Prostate gland (tissue), 2 donors: ENCODE data around the gene ODAPH. TPM values are rescaled to one million over a fixed set of nuclear protein-coding genes. Genes with fewer than 3 reads are reported as not detected.

Experiments
- DNase-seq: peaks from one replicate; pipeline ENCODE4 v3.0.0-alpha.2; 2019; ENCODE audit warnings: low spot score
- H3K27ac ChIP-seq, 2 donors: fragments of 200-600 bp; sonication (generic); 2 replicates each; pipeline ENCODE4 v1.5.1; 2017 to 2019
- H3K27me3 ChIP-seq: fragments of 200-600 bp; sonication (generic); replicated peaks from 2 replicates; pipeline ENCODE4 v1.5.1; 2019; ENCODE audit not compliant: insufficient read depth
- H3K36me3 ChIP-seq, 2 donors: fragments of 200-600 bp; sonication (generic); 1 replicate in 1 of 2; 2 replicates in 1 of 2; pipeline versions ENCODE4 v1.5.1 to v1.8.1; 2017 to 2019
- H3K4me1 ChIP-seq: fragments of 200-600 bp; sonication (generic); replicated peaks from 2 replicates; pipeline ENCODE4 v1.5.1; 2019
- H3K4me3 ChIP-seq, 2 donors: fragments of 200-600 bp; sonication (generic); 2 replicates each; pipeline ENCODE4 v1.5.1; 2017 to 2019
- H3K9me3 ChIP-seq: fragments of 200-600 bp; sonication (generic); 2 replicates; pipeline ENCODE4 v1.5.1; 2017
- POLR2A ChIP-seq: fragments of 450-650 bp; IDR thresholded peaks from one replicate; pipeline ENCODE4 v1.6.1; 2016; ENCODE audit warnings: antibody characterized with exemption, mild to moderate bottlenecking
- POLR2AphosphoS5 ChIP-seq: sonication (generic); formaldehyde crosslinking; IDR thresholded peaks from one replicate; pipeline ENCODE4 v1.6.1; 2017; ENCODE audit warnings: antibody characterized with exemption
- WGBS: methylation state at CpG from one replicate; pipeline ENCODE4 v1.1.5; 2018; 5-methylcytosine and 5-hydroxymethylcytosine counted together
- intact Hi-C: fragments of 100-400 bp; cut with DNase I; formaldehyde crosslinking; loops from one replicate; pipeline ENCODE4 v1.14.2; 2022
- total RNA-seq, 2 donors: library from RNA; depleted of rRNA; stranded (reverse); fragments of >200 nt; gene quantifications; one replicate each; pipeline ENCODE4 v1.1.0, GENCODE V29; 2016
- TF ChIP-seq, protein P1 (sequence below), 4 experiments: fragments of 200-600 bp in 2 of 4; fragments of 450-650 bp in 2 of 4; sonication (generic) in 2 of 4; IDR thresholded peaks; 1 replicate in 3 of 4; 2 replicates in 1 of 4; pipeline ENCODE4 v1.5.1; 2016 to 2019; ENCODE audit warnings: antibody characterized with exemption in 4 of 4, mild to moderate bottlenecking in 2 of 4, moderate library complexity in 2 of 4

Gene ODAPH
- total RNA-seq, 2 donors from 2014 or later, result not detected

DNA sequence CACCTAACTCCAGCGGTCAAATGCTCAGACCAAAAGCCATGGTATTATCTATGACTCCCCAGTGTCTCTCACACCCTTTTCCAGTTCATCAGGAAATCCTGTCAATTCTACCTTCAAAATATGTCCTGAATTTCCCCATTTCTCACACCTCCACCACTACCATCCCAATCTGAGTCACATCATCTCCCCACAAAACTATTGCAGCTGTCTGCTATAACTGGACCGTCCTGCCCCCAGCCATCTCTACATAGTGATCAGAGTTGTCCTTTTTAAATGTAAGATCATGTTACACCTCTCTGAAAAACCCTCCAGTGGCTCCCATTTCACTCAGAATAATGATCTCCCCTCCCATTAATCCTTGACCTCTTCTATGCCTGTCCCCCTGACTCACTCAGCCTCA is 6.8 kb upstream of the ODAPH start:
- no peak overlapping the region for H3K4me3 ChIP-seq
- no peaks in the 10 kb centered on the region for H3K4me1 ChIP-seq
- H3K27ac ChIP-seq, result no peak overlapping the region
- intact Hi-C loops, result no loop called here
- H3K9me3 ChIP-seq, result no peaks in the 10 kb centered on the region
- 75% methylated on average over 2 of the region's 2 CpGs for WGBS
- H3K36me3 ChIP-seq, result no peaks in the 10 kb centered on the region
- DNase-seq, result no peak
- H3K27me3 ChIP-seq, result no peaks in the 10 kb centered on the region
- TF ChIP-seq, protein P1, sequence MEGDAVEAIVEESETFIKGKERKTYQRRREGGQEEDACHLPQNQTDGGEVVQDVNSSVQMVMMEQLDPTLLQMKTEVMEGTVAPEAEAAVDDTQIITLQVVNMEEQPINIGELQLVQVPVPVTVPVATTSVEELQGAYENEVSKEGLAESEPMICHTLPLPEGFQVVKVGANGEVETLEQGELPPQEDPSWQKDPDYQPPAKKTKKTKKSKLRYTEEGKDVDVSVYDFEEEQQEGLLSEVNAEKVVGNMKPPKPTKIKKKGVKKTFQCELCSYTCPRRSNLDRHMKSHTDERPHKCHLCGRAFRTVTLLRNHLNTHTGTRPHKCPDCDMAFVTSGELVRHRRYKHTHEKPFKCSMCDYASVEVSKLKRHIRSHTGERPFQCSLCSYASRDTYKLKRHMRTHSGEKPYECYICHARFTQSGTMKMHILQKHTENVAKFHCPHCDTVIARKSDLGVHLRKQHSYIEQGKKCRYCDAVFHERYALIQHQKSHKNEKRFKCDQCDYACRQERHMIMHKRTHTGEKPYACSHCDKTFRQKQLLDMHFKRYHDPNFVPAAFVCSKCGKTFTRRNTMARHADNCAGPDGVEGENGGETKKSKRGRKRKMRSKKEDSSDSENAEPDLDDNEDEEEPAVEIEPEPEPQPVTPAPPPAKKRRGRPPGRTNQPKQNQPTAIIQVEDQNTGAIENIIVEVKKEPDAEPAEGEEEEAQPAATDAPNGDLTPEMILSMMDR (IDR thresholded peaks at IDR 0.05), result no peak
- TF ChIP-seq POLR2AphosphoS5, result no peak
- TF ChIP-seq POLR2A, result no peak

DNA sequence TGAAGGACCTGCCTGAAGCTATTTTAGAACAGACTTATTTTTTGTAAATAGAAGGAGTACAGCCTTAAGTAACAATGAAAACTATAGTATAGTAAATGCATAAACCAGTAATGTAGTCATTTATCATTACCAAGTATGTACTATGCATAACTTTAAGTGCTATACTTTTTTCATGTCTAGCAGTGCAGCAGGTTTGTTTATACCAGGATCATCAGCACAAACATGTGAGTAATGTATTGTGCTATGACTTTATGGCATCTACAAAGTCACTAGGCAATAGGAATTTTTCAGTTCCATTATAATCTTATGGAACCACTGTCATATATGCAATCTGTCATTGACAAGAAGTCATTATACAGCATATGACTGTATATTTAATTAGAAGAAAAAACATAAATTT is 3.4 kb upstream of the ODAPH start:
- TF ChIP-seq, protein P1 (IDR thresholded peaks at IDR 0.05), result no peak
- TF ChIP-seq POLR2AphosphoS5 (no peak), POLR2A (no peak)
- intact Hi-C loops, result no loop called here
- H3K9me3 ChIP-seq, result no peaks in the 10 kb centered on the region

DNA sequence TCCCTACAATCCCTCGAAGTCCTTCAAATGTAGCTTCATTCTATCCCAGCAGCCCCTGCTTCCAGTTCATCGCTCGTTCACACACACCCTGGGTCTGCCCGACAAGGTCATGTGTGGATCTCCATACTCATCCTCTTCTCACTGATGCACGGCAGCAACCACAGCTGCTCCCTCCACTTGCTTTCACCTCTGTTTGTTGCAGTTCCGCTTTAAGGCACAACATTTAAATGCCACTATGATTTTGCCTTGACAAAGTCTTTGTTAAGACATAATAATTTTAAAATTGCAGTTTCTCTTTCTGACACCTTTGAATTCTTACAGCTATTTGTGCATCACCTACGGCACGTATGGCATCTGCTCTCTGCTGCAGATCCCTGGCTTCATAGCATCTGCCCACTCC is 1.8 kb downstream of the ODAPH start:
- H3K9me3 ChIP-seq, result no peaks in the 10 kb centered on the region
- no peaks in the 10 kb centered on the region for H3K36me3 ChIP-seq
- intact Hi-C loops, result no loop called here
- TF ChIP-seq POLR2A, result no peak
- TF ChIP-seq, protein P1 (IDR thresholded peaks at IDR 0.05), result no peak
- TF ChIP-seq POLR2AphosphoS5, result no peak
- no peak overlapping the region for H3K4me3 ChIP-seq
- H3K4me1 ChIP-seq, result no peaks in the 10 kb centered on the region
- no peaks in the 10 kb centered on the region for H3K27me3 ChIP-seq
- WGBS, result 86% methylated on average over 8 of the region's 8 CpGs
- no peak for DNase-seq
- no peak overlapping the region for H3K27ac ChIP-seq

More for the DNA sequence above, 3.4 kb upstream of the ODAPH start:
- H3K27me3 ChIP-seq, result no peaks in the 10 kb centered on the region
- no peak overlapping the region for H3K4me3 ChIP-seq
- DNase-seq, result no peak
- no peak overlapping the region for H3K27ac ChIP-seq
- H3K36me3 ChIP-seq, result no peaks in the 10 kb centered on the region
- no peaks in the 10 kb centered on the region for H3K4me1 ChIP-seq

DNA sequence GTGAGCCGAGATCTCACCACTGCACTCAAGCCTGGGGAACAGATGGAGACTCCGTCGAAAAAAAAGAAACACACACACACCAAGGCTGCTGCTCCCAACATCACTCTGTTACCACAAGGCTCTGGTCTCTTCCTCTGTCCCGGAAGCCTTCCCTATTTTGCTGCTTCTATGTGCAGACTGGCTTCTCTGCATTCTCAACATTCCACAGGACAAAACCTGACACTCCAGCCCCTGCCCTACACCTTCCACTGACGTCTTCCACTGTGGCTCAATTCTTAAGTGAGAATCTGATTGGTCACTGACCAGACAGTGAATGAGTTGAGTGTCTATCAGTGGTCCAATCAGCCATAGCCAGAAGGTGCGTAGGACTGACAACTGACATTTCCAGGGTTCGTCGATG is 5.9 kb downstream of the ODAPH start:
- TF ChIP-seq POLR2A, result no peak
- Histone ChIP-seq H3K27me3 (no peaks in the 10 kb centered on the region), H3K9me3 (no peaks in the 10 kb centered on the region), H3K4me1 (no peaks in the 10 kb centered on the region), H3K36me3 (no peaks in the 10 kb centered on the region), H3K27ac (no peak overlapping the region), H3K4me3 (no peak overlapping the region)
- intact Hi-C loops, result no loop called here
- DNase-seq, result no peak
- WGBS, result 51% methylated on average over 8 of the region's 8 CpGs

DNA sequence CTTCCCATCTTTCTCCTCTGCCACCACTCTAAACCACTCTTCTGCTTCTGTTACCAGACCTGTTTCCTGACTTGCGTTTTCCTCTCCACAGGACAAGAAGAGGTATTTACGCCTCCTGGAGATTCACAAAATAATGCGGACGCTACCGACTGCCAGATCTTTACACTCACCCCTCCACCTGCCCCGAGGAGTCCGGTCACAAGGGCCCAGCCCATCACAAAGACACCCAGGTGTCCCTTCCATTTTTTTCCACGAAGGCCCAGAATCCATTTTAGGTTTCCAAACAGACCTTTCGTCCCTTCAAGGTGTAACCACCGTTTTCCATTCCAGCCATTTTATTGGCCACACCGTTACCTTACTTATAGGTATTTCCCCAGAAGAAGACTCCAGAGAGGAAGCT is 8.2 kb downstream of the ODAPH start:
- Histone ChIP-seq H3K9me3 (no peaks in the 10 kb centered on the region), H3K27ac (no peak overlapping the region), H3K36me3 (no peaks in the 10 kb centered on the region), H3K4me3 (no peak overlapping the region), H3K4me1 (no peaks in the 10 kb centered on the region), H3K27me3 (no peaks in the 10 kb centered on the region)
- DNase-seq, result no peak
- 78% methylated on average over 11 of the region's 11 CpGs for WGBS
- TF ChIP-seq, protein P1 (IDR thresholded peaks at IDR 0.05), result no peak
- TF ChIP-seq POLR2A (no peak), POLR2AphosphoS5 (no peak)
- intact Hi-C loops, result no loop called here
